HEK293 (cell line): ENCODE results near the gene PC.

Experiments used
- OSR2 ChIP-seq: fragments of 450-650 bp; formaldehyde crosslinking; IDR thresholded peaks from 2 replicates; pipeline ENCODE4 v1.5.1; 2016; ENCODE audit warnings: missing biosample characterization, missing genetic modification characterization
- SCRT1 ChIP-seq: fragments of 450-650 bp; formaldehyde crosslinking; IDR thresholded peaks from 2 replicates; pipeline ENCODE4 v1.5.1; 2016; ENCODE audit warnings: missing biosample characterization, missing genetic modification characterization, borderline replicate concordance
- ZNF146 ChIP-seq: fragments of 450-650 bp; formaldehyde crosslinking; IDR thresholded peaks from 2 replicates; pipeline ENCODE4 v1.5.1; 2016; ENCODE audit warnings: missing biosample characterization, missing genetic modification characterization
- ZNF274 ChIP-seq, 2 experiments: fragments of 200-500 bp in 1 of 2; fragments of 450-650 bp in 1 of 2; sonication (Bioruptor generic) in 1 of 2; formaldehyde crosslinking in 1 of 2; IDR thresholded peaks; 2 replicates each; pipeline versions ENCODE4 v1.5.1 to v1.6.1; 2014 to 2016; ENCODE audit warnings: borderline replicate concordance in 1 of 2, inconsistent platforms in 1 of 2, low read length in 1 of 2, missing biosample characterization in 1 of 2, missing genetic modification characterization in 1 of 2
- ZNF501 ChIP-seq: fragments of 450-650 bp; formaldehyde crosslinking; IDR thresholded peaks from 2 replicates; pipeline ENCODE4 v1.5.1; 2016; ENCODE audit warnings: missing biosample characterization, missing genetic modification characterization
- ZNF571 ChIP-seq: fragments of 450-650 bp; formaldehyde crosslinking; IDR thresholded peaks from 2 replicates; pipeline ENCODE4 v1.5.0; 2017; ENCODE audit warnings: missing biosample characterization, missing genetic modification characterization
- ZNF777 ChIP-seq: fragments of 450-650 bp; formaldehyde crosslinking; IDR thresholded peaks from 2 replicates; pipeline ENCODE4 v1.5.1; 2017; ENCODE audit warnings: missing biosample characterization, missing genetic modification characterization, borderline replicate concordance
- ZSCAN30 ChIP-seq: fragments of 450-650 bp; IDR thresholded peaks from 2 replicates; pipeline ENCODE4 v1.5.1; 2018; ENCODE audit warnings: missing biosample characterization, mild to moderate bottlenecking, missing genetic modification characterization, moderate library complexity
- TF ChIP-seq, protein P1 (sequence below): fragments of 450-650 bp; formaldehyde crosslinking; IDR thresholded peaks from 2 replicates; pipeline ENCODE4 v1.5.1; 2016; ENCODE audit warnings: missing biosample characterization, missing genetic modification characterization
- TF ChIP-seq, protein P2 (sequence below): fragments of 450-650 bp; formaldehyde crosslinking; IDR thresholded peaks from 2 replicates; pipeline ENCODE4 v1.5.1; 2016; ENCODE audit warnings: missing biosample characterization, missing genetic modification characterization
- TF ChIP-seq, protein P3 (sequence below): fragments of 450-650 bp; formaldehyde crosslinking; IDR thresholded peaks from 2 replicates; pipeline ENCODE4 v1.5.1; 2017; ENCODE audit warnings: missing biosample characterization, missing genetic modification characterization

DNA sequence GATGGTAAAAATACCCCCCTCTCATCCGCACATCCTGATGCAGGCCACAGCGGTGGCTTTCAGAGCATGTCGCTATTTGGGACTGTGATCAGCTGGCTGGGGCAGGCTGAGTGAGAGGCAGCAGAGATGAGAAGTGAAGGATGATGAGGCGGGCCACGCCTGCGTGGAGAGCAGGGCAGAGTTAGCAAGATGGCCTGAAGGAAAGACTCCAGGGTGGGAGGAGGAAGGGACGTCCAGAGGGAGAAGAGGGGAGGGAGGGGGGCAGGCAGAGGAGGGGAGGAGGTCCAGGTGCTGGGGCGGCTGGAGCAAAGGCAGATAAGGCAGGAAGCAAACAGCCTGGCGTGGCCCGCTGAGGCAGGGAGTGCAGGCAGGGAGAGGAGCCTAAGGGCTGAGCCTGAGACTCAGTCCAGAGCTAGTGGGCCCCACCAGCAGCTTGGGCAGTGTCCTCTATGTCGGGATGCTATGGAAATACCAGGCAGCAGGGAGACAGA, 72.2 kb downstream of the PC start:
- no peak for TF ChIP-seq ZNF501 (tag by site-specific recombination)
- TF ChIP-seq, protein P1, sequence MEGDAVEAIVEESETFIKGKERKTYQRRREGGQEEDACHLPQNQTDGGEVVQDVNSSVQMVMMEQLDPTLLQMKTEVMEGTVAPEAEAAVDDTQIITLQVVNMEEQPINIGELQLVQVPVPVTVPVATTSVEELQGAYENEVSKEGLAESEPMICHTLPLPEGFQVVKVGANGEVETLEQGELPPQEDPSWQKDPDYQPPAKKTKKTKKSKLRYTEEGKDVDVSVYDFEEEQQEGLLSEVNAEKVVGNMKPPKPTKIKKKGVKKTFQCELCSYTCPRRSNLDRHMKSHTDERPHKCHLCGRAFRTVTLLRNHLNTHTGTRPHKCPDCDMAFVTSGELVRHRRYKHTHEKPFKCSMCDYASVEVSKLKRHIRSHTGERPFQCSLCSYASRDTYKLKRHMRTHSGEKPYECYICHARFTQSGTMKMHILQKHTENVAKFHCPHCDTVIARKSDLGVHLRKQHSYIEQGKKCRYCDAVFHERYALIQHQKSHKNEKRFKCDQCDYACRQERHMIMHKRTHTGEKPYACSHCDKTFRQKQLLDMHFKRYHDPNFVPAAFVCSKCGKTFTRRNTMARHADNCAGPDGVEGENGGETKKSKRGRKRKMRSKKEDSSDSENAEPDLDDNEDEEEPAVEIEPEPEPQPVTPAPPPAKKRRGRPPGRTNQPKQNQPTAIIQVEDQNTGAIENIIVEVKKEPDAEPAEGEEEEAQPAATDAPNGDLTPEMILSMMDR (tag by site-specific recombination) = no peak
- TF ChIP-seq SCRT1 = no peak
- TF ChIP-seq, protein P2, sequence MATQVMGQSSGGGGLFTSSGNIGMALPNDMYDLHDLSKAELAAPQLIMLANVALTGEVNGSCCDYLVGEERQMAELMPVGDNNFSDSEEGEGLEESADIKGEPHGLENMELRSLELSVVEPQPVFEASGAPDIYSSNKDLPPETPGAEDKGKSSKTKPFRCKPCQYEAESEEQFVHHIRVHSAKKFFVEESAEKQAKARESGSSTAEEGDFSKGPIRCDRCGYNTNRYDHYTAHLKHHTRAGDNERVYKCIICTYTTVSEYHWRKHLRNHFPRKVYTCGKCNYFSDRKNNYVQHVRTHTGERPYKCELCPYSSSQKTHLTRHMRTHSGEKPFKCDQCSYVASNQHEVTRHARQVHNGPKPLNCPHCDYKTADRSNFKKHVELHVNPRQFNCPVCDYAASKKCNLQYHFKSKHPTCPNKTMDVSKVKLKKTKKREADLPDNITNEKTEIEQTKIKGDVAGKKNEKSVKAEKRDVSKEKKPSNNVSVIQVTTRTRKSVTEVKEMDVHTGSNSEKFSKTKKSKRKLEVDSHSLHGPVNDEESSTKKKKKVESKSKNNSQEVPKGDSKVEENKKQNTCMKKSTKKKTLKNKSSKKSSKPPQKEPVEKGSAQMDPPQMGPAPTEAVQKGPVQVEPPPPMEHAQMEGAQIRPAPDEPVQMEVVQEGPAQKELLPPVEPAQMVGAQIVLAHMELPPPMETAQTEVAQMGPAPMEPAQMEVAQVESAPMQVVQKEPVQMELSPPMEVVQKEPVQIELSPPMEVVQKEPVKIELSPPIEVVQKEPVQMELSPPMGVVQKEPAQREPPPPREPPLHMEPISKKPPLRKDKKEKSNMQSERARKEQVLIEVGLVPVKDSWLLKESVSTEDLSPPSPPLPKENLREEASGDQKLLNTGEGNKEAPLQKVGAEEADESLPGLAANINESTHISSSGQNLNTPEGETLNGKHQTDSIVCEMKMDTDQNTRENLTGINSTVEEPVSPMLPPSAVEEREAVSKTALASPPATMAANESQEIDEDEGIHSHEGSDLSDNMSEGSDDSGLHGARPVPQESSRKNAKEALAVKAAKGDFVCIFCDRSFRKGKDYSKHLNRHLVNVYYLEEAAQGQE (tag by site-specific recombination) = no peak
- no peak for TF ChIP-seq OSR2 (tag by site-specific recombination)
- no peak for TF ChIP-seq ZNF274 (IDR thresholded peaks at IDR 0.05; ENCODE audit: low read length)
- TF ChIP-seq ZNF274 (tag by site-specific recombination; IDR thresholded peaks at IDR 0.05; ENCODE audit: borderline replicate concordance) = no peak
- TF ChIP-seq ZNF146 (tag by site-specific recombination) = no peak
- no peak for TF ChIP-seq ZNF571 (tag by site-specific recombination)
- no peak for TF ChIP-seq ZSCAN30
- no peak for TF ChIP-seq ZNF777
- TF ChIP-seq, protein P3, sequence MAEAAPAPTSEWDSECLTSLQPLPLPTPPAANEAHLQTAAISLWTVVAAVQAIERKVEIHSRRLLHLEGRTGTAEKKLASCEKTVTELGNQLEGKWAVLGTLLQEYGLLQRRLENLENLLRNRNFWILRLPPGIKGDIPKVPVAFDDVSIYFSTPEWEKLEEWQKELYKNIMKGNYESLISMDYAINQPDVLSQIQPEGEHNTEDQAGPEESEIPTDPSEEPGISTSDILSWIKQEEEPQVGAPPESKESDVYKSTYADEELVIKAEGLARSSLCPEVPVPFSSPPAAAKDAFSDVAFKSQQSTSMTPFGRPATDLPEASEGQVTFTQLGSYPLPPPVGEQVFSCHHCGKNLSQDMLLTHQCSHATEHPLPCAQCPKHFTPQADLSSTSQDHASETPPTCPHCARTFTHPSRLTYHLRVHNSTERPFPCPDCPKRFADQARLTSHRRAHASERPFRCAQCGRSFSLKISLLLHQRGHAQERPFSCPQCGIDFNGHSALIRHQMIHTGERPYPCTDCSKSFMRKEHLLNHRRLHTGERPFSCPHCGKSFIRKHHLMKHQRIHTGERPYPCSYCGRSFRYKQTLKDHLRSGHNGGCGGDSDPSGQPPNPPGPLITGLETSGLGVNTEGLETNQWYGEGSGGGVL (tag by site-specific recombination) = 0 out of 2 replicates have a peak, but pooled peaks have one; percentile 35
